Measurements from ENCODE around the gene PRRG2. TPM values are rescaled to one million over a fixed set of nuclear protein-coding genes. Genes with fewer than 3 reads are reported as not detected.

PRRG2 gene
- total and polyA plus RNA-seq, 2 of the 13 experiments (the other 11 are each of a cell fraction or from before 2014, with no cell fraction given) = 0.66 to 0.82 TPM

DNA sequence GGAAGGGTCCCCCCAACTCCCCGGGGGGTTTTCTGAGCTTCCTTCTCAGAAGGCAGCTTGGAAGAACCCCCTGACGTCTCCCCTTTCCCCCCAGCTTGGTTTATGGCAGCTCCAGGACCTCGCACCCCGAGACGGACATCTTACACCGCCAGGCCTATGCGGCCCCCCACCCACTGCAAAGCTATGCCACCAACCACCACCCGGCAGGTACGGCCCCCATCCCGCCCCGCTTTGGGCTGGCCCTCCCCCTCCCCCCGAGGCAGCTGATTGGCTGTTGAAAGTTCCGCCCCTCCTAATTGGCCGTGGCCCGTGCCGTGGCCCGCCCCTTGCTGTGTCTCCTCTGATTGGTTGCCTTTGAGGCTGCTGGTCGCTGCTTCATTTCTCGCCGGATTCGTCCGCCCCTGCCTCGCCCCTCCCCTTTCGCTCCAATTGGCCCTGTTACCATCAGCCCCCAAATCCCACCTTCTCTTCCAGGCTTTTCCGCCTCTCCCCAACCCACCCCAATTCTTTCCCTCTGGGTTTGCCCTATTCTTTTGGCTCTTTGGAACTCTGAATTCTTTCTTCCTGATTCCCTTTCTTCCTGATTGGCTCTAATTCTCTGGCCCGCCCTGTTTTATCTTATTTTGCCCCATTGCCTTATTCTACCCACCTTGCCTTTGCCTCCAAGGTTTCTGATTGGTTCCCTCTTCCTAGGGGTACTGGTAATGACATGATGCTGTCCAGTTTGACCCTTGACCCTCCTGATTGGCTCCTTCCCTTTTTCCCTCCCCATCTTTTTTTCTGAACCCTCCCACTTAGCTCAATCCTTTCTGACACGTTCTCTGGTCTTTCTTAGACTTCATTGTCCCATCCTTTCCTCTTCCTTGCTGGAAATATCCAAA, 12.4 kb downstream of the PRRG2 start:
- ChIA-PET CTCF (ENCODE audit: low intra/inter-chr PET ratio, low total read pairs) (no interaction called here), POLR2A (interaction anchor here (0.6 to 1.5 kb wide), 4 partner anchors 10 to 83 kb away, joined by 3 to 8 read pairs (median 6); partner anchors contain the start of genes NOSIP, PRMT1 and RRAS)
- intact Hi-C loops (cut with micrococcal nuclease; ENCODE audit: unreplicated experiment) = no loop called here
- FAIRE-seq (no peak), ATAC-seq (no peak), DNase-seq (ENCODE audit: low spot score) (no peak)
- Histone ChIP-seq H3K79me2 (ENCODE audit: insufficient read depth, low read length) (peaks cover 15% of the 10 kb centered on the region), H3K27ac (ENCODE audit: extremely low read length, insufficient read depth, low read length) (no peak overlapping the region), H4K20me1 (ENCODE audit: insufficient read depth, low read length) (0 out of 2 replicates have a peak, but pooled peaks cover 5% of the 10 kb centered on the region), H3K27me3 (ENCODE audit: control insufficient read depth in 1 of 2, insufficient read depth in 2 of 2, low read length in 2 of 2) (no peaks in the 10 kb centered on the region; a peak in 1 of 5 replicates), H2AFZ (ENCODE audit: low read length) (no peak overlapping the region), H3K4me1 (ENCODE audit: insufficient read depth, low read length) (peaks cover 23% of the 10 kb centered on the region), H3K9me3 (ENCODE audit: low read length) (no peaks in the 10 kb centered on the region), H3K9ac (ENCODE audit: insufficient read depth, low read depth, low read length) (no peak overlapping the region), H3K4me2 (ENCODE audit: low read depth, low read length) (no peak overlapping the region), H3K4me3 (replicated peaks in 1 of 3; ENCODE audit: insufficient read depth in 1 of 3, low read depth in 2 of 3, low read length in 3 of 3) (no peak overlapping the region), H3K36me3 (replicated peaks in 1 of 2; ENCODE audit: control insufficient read depth in 1 of 2, insufficient read depth in 2 of 2, low read length in 2 of 2) (peaks cover 1 to 16% of the 10 kb centered on the region in 2 experiments; a peak in 4 of 5 replicates)
- 93% methylated on average over 27 of the region's 27 CpGs for WGBS (ENCODE audit: low lambda C conversion rate)
- BruUV-seq (replicated peaks) = no TSS peak
- in situ Hi-C loops (cut with HindIII; ENCODE audit: extremely low pct_ligation_motif_present, low pct_unique_long_range_greater_than_20kb) = loop anchor here (10.0 kb wide), 1 partner anchor 81 kb away; the partner anchor contains the start of gene PRMT1
- TF ChIP-seq ZNF451 (CRISPR knock-in tag; IDR thresholded peaks at IDR 0.05) (no peak), SIN3A (IDR thresholded peaks at IDR 0.05; ENCODE audit: borderline replicate concordance, low read depth, low read length) (no peak), HIVEP1 (CRISPR knock-in tag; IDR thresholded peaks at IDR 0.05) (no peak), JDP2 (CRISPR knock-in tag; IDR thresholded peaks at IDR 0.05; ENCODE audit: borderline replicate concordance) (no peak), ZNF264 (CRISPR knock-in tag; IDR thresholded peaks at IDR 0.05) (no peak), ZNF44 (CRISPR knock-in tag; IDR thresholded peaks at IDR 0.05) (no peak), SP2 (CRISPR knock-in tag; IDR thresholded peaks at IDR 0.05) (peak; percentile 51; the same call in 1 of the 2 replicates), SAFB2 (CRISPR knock-in tag; IDR thresholded peaks at IDR 0.05; ENCODE audit: borderline replicate concordance, low read depth) (no peak), NBN (conservative IDR thresholded peaks at IDR 0.05) (no peak), NFYB (CRISPR knock-in tag; IDR thresholded peaks at IDR 0.05) (peak; percentile 63; the same call in 1 of the 2 replicates), MIER3 (CRISPR knock-in tag; IDR thresholded peaks at IDR 0.05; ENCODE audit: borderline replicate concordance) (no peak), ZNF589 (CRISPR knock-in tag; conservative IDR thresholded peaks at IDR 0.05) (no peak), NFATC3 (CRISPR knock-in tag; IDR thresholded peaks at IDR 0.05) (no peak), ZBTB21 (CRISPR knock-in tag; IDR thresholded peaks at IDR 0.05) (no peak), TBX3 (IDR thresholded peaks at IDR 0.05; ENCODE audit: borderline replicate concordance) (no peak), MATR3 (CRISPR knock-in tag; IDR thresholded peaks at IDR 0.05) (no peak), NFIC (IDR thresholded peaks at IDR 0.05; ENCODE audit: low read length) (no peak), SCMH1 (CRISPR knock-in tag; IDR thresholded peaks at IDR 0.05; ENCODE audit: borderline replicate concordance) (no peak), MXI1 (IDR thresholded peaks at IDR 0.05; ENCODE audit: borderline replicate concordance, low read depth, low read length) (no peak), DPF2 (CRISPR knock-in tag; IDR thresholded peaks at IDR 0.05; ENCODE audit: borderline replicate concordance, low read depth) (no peak), TAF15 (IDR thresholded peaks at IDR 0.05; ENCODE audit: low read depth, low read length, poor library complexity, severe bottlenecking) (no peak), NFYC (CRISPR knock-in tag; IDR thresholded peaks at IDR 0.05) (peak; percentile 71), ZBTB38 (CRISPR knock-in tag; IDR thresholded peaks at IDR 0.05) (0 out of 2 replicates have a peak, but pooled peaks have one; percentile 35), SALL2 (CRISPR knock-in tag; IDR thresholded peaks at IDR 0.05) (no peak)
- TF ChIP-seq, protein P1, sequence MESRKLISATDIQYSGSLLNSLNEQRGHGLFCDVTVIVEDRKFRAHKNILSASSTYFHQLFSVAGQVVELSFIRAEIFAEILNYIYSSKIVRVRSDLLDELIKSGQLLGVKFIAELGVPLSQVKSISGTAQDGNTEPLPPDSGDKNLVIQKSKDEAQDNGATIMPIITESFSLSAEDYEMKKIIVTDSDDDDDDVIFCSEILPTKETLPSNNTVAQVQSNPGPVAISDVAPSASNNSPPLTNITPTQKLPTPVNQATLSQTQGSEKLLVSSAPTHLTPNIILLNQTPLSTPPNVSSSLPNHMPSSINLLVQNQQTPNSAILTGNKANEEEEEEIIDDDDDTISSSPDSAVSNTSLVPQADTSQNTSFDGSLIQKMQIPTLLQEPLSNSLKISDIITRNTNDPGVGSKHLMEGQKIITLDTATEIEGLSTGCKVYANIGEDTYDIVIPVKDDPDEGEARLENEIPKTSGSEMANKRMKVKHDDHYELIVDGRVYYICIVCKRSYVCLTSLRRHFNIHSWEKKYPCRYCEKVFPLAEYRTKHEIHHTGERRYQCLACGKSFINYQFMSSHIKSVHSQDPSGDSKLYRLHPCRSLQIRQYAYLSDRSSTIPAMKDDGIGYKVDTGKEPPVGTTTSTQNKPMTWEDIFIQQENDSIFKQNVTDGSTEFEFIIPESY (CRISPR knock-in tag; IDR thresholded peaks at IDR 0.05) = no peak

All from HepG2 (cell line).